ENCODE measurements around the gene PPP1R15B.

PPP1R15B gene

DNA sequence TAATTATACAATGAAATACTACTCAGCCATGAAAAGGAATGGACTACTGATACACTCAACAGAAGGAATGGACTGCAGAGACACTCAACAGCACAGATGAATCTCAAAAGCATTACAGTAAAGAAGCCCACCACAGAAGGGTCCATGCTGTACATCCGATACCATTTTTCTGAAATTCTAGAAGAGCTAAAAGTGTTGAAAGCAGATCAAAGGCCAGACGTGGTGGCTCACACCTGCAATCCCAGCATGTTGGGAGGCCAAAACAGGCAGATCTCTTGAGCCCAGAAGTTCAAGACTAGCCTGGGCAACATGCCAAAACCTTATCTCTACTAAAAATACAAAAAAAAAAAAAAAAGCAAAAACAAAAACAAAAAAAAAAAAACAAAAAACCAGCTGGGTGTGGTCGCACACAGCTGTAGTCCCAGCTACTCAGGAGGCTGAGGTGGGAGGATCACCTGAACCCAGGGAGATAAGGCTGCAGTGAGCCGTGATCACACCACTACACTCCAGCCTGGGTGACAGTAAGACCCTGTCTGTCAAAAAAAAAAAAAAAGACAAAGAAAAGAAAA lies 15.5 kb downstream of the PPP1R15B start:
- no peak for FAIRE-seq

- no peak for FAIRE-seq
Measured at GRCh38 chr1:204391629-204392028, 20.0 kb downstream of the PPP1R15B start.

GRCh38 chr1:204390751-204391466 lies 20.7 kb downstream of the PPP1R15B start:
- FAIRE-seq: no peak

DNA sequence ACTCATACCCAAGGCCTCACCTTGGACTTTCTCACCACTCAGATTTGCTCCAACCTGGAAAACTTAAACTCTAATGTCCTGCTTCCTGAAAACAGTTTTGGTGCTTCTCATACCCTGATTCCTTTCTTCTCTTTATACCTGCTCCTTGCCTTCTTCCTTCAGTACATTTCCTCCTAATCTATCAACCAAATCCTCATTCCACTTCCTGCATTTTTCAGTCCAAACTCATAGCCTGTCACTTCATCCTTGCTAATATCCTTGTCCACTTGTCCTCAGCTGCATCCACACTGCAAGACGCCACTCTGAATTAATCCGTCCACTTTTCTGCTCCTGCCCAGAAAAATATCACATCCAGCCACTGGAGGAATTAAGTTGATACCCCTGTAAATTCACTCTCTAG lies 25.9 kb downstream of the PPP1R15B start:
- FAIRE-seq: no peak

DNA sequence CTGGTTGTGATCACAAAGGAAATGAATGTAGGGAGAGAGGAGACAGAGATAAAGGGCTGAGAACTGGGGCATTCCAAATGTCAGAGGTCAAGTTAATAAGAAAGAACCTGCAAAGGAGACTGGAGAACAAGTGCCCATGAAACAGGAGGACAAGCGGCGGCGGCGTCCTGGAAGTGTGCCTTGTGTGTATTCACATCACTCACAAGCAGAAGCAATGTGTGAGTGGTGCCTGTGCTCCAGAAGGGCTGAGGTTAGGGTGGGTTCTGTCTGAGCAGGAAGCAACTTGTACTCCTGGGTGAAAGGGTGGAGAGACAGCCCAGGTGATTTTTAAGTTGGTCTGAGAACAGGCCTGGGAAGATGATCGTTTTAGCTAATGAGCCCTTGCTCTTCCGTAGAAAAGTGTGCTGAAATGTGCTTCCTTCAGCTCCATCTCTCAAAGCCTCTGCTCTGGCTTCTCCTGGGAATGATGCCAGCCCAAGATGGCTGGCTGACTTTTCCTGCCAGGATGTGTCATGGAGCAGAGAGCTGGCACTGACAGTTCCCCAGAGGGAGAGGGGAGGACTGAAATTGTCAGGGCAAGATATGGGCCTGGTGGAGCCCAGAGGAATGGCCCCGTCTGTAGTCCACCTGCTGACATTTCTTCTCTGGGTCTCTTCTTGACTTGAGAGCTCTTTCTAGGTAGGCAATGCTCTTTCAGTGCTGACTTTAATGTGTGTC lies 26.8 kb downstream of the PPP1R15B start:
- FAIRE-seq: no peak

DNA sequence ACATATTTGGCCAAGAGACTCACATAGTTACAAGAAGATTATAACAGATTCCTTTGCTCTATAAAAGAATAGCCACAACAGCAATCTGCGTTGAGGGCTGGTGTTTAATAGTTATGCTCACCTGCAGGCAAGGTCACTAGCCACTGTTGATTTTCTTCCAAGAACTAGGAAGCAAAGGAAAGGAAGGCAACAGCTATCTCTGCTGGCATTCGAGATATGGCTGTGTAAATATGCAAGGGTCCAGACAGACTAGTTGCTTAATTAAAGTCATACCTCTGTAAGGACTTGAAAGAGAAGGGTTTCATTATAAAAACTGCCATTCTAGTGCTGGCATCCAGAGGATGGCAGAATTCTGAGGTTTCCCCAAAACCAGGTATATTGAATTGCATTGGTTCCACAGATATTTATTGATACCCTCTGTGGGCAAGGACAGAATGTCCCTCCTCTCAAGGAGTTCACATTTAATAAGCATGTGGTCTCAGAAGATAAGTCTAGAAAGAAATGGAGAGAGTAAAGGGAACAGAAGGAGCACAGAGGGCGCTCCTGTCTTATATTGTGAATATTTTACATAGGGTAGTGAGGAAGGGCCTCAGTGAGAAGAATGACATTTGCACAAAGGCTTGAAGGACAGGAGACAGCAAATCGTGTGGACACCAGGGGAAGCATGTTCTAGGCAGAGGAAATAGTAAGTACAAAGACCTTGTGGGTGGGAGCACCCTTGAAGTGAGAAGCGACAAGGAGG lies 28.3 kb downstream of the PPP1R15B start:
- FAIRE-seq: no peak

DNA sequence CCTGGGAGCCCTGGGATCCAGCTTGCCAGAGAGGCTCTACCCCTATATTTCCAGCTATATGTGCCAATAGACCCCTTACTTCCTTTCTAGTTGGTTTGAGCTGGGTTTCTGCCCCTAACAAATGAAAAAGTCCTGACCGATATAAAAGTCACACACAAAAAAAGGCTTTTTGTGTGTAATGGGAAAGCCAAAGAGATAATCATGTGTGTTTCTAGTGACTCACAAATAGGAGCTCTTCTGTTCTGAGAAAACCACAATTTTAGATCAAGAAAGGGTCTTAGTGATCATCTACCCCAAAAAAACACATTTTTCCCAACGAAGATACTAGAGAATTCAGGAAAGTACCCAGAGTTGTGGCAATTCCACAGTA lies 28.9 kb downstream of the PPP1R15B start:
- FAIRE-seq: no peak

- FAIRE-seq: no peak
Measured at GRCh38 chr1:204380293-204380831, 31.3 kb downstream of the PPP1R15B start.

GRCh38 chr1:204377800-204378668 lies 33.6 kb downstream of the PPP1R15B start:
- no peak for FAIRE-seq

- no peak for FAIRE-seq
Measured at GRCh38 chr1:204376919-204377799, 34.5 kb downstream of the PPP1R15B start.

DNA sequence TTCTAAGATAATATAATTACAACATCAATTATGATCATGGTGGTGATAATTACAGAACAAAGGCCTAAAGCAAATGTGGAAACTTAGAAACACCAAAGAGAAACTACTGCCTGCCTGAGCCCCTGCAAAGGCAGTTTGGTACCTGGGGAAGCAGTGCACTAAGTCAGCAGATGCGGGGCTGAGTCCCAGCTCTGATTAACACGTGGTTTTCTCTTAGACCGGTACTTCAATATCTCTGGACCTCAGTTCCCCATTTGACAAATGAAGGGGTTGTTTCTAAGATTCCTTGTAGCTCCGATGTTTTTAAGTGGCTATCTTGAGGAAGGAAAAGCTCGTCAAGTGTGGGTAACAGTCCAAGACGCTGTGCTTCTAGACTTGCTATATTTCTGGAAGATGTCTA lies 35.2 kb downstream of the PPP1R15B start:
- no peak for FAIRE-seq

- FAIRE-seq: no peak
Measured at GRCh38 chr1:204373911-204374310, 37.7 kb downstream of the PPP1R15B start.

DNA sequence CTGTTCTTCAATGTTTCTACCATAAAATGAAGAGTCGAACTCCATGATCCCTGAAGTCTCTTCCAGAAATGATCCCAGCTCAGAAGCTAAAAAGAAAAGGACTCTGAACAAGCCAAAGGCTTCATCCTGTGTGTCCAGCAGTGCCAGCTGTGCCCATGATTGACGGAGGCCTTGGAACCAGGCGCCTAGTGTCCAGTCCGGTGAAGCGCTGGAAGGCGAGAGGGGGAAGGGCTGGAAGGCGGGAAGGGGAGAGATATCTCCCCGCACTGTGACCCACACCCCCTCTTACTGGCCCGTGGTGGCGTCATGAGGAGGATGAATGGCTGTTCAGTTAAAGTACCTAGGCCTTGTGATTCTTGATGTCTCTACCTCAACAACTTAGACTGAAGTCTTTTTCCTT lies 41.4 kb downstream of the PPP1R15B start:
- FAIRE-seq: no peak

GRCh38 chr1:204368996-204369726 lies 42.5 kb downstream of the PPP1R15B start:
- no peak for FAIRE-seq

GRCh38 chr1:204367956-204368355 lies 43.7 kb downstream of the PPP1R15B start:
- FAIRE-seq: no peak

GRCh38 chr1:204367193-204367858 lies 44.3 kb downstream of the PPP1R15B start:
- FAIRE-seq: no peak

DNA sequence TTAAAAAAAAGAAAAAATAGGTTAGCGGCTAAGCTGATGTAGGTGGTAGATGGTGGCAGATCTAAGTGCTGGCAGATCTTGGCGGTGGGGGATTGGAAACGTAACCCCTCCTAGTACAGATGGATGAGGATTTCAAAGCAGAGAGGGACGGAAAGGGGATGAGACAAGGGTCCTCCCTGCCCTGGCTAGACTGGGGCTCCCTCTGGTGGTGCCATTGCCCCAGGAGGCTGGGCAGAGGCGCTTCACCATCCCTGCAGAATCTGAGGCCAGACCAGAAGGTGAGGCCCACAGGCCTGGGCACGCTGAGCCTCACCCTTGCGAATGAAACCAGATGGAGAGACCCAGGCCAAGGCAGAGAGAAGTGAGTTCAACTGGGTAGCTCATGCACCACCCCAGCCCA lies 44.9 kb downstream of the PPP1R15B start:
- no peak for FAIRE-seq

DNA sequence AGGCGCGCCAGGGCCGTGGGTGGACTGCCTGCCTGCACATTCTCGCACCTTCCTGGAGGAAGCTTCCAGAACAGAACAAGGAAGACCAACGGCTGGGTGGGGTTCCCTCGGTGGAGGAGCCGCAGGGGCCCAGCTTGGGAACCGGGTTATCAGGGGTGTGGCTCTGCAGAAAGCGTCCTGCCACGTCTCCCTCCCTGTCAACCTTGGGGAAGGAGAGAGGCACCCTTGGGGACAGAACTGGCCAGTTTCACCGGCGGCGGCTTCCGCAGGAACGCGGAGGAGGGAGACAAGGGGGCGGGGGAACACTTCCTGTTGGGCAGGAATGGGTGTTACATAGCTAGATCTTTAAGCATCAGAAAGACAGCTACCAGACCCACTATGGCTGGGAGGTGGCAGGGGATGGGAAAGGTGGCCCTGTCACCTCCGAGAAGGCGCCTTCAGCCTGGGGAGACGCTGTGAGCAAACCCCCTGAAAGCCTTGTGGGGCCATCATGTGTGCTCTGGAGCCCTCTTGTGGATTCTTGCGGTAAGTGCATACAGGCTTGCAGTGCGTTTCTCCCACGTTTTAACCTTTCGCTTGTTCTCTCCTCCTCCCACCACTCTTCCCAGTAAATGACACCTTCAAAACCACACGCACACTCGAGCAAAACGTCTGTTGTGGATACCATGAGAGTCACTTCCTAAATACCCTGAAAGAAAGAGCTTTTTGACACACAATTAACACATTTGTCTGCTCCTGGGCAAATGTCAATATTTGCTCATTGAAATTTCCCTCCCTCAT lies 48.1 kb downstream of the PPP1R15B start:
- no peak for FAIRE-seq

DNA sequence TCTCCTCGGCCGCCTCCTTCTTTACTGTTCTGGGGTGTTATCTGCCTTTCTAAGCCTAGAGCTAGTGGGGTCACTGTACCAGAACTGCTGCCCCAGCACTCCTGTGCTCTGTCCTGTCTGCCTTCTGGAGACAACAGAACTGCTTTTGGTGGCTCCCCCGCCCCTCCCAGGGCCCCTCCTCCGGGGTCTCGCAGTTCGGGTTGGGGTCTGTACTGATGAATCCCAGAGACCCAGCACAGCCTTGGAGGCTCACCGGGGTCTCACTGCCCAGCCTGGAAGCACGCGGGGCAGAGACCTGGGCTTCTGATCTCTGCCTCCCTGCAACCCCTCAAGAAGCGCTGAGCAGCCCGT lies 48.7 kb downstream of the PPP1R15B start:
- no peak for FAIRE-seq
